GM18951 (cell line): Measurements from ENCODE around the gene DPEP2.
"Not testable (repeated sequence)": the region's sequence is repeated elsewhere in the genome, so short reads cannot be mapped to it uniquely, and the experiment has no call there.

Source experiments
- POLR2A ChIP-seq: IDR thresholded peaks from 4 replicates; pipeline ENCODE4 v1.6.1; 2011; ENCODE audit warnings: mild to moderate bottlenecking; ENCODE audit not compliant: insufficient read length, insufficient read depth; ENCODE audit errors: extremely low read depth
- in situ Hi-C: fragments of 300-500 bp; cut with MboI; formaldehyde crosslinking; loops from one replicate; pipeline ENCODE4 v1.12.0; 2022; ENCODE audit warnings: low sequenced_read_pairs, mixed read lengths, inconsistent platforms; ENCODE audit not compliant: unreplicated experiment

Gene DPEP2

DNA sequence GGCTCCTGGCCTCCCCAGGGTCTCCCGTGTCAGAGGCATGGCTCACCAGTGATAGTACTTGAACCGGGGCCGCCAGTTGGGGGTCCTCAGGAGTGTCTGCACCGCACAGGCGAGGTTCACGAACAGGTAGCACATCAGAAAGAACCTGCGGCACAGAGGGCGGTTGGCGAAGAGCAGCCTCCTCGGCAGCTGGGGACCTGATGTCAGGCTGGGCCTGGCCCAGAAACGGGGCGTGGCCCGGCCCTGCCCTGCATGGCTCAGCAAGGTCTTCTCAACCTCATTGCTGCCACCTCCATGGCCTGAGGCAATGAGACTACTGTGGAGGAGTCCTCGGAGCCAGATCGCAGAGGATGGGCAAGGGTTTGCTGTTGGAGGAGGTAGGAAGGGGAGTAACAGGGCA, 51.3 kb downstream of the DPEP2 start:
- in situ Hi-C loops: no loop called here
- no peak for TF ChIP-seq POLR2A

DNA sequence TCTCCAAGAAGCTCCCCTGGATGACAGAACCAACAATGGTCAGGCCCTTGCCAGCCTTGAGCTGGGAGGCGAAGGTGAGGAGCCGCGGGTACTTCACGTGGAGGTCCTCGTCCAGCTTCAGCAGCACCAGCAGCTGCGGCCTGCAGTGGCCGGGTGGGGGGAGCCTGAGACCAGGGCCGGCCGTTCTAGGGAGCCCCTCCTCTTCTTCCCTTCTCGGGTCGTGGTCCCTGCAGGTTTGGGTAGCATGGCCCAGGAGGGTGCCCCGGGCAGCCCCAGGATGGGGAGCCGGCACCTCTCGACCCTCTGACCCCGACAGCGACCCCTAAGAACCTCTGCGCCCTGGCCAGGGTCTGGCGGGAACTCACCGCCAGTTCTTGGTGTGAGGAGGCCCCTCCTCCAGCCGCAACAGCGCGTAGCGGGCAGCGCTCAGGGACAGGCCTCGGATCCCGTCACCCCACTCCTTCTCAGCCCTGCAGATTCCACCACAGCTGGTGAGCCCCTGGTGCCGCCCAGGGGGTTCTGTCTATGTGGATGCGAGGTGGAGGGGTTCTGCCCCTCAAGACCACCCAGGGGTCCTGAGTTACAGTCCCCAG, 52.2 kb downstream of the DPEP2 start:
- in situ Hi-C loops: no loop called here
- peak; percentile 18 for TF ChIP-seq POLR2A

DNA sequence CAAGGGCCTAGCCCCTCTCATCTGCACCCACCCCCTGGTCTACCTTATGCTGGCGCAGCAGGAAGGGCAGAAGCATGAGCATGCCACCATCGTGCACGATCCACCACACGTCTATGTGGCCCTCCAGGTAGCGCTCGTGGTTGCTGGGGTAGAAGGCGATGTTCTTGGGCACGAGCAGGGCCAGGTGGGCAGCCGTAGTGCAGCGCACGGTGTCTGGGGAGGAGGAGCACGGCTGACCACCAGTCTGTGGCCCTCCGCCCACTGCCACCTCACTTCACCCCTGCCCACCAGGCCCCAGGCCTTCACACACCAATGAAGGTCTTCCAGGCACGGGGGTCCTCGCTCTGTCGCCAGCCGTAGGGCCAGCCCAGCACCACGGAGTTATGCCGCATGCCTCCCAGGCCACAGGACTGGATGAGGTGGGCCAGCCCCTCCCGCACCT, 53.1 kb downstream of the DPEP2 start:
- in situ Hi-C loops: no loop called here

DNA sequence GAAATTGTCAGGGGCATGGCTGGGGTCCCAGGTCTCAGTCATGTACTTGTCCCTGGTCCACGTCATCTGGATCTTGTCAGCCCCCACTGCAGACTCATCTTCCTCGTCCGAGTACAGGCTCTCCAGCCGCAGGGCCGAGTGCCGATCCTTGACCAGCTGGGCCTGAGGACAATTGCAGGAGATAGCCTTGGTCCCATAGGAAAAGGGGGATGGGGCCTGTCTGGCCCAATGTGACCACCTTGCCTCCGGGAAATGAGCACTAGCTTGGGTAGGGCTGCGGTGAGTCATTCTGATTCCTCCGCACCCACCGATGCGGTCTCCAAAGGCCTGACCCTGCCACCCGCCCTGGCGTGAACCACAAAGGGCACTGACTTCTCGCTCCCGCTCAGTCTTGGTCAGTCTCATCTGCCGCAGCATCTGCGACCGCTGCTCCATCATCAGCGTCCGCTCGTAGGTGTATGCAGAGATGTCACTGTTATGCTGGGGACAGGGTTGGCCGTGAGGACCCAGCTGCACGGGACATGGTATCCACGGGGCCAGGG, 53.8 kb downstream of the DPEP2 start:
- TF ChIP-seq POLR2A: no peak

More for the DNA sequence above, 53.1 kb downstream of the DPEP2 start:
- no peak for TF ChIP-seq POLR2A

DNA sequence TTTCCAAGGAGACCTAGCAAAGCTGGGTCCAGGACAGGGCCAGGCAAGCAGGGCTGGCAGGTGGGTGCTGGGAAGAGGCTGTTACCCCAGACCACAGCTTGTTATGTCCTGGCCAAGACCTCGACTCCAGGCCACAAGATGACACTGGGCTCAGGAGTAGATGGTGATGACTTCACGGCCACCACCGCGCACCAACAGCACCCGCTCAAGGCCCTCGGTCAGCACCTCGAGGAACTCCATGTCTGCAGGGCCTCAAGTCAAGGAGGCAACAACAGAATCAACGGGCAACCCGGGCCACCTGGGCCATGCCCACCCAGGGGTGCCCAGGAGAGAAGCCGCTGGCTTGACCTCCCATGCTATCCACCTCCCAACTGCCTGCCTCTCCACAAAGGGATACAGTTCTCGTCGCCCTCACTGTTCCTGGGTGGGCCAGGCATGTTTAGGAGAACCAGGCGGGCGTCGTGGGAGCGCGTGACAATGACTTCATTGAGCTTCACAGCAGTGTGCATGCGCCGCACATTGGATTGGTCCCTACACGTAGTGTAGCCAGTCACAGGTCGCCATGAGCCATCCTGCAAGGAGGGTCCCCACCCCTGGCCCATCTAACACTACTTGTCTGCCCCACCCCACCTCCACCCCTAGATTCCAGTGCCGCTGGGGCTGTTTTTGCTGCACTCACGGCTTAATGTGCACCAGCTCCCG, 54.4 kb downstream of the DPEP2 start:
- no peak for TF ChIP-seq POLR2A
- in situ Hi-C loops: no loop called here

More for the DNA sequence above, 53.8 kb downstream of the DPEP2 start:
- in situ Hi-C loops: no loop called here

DNA sequence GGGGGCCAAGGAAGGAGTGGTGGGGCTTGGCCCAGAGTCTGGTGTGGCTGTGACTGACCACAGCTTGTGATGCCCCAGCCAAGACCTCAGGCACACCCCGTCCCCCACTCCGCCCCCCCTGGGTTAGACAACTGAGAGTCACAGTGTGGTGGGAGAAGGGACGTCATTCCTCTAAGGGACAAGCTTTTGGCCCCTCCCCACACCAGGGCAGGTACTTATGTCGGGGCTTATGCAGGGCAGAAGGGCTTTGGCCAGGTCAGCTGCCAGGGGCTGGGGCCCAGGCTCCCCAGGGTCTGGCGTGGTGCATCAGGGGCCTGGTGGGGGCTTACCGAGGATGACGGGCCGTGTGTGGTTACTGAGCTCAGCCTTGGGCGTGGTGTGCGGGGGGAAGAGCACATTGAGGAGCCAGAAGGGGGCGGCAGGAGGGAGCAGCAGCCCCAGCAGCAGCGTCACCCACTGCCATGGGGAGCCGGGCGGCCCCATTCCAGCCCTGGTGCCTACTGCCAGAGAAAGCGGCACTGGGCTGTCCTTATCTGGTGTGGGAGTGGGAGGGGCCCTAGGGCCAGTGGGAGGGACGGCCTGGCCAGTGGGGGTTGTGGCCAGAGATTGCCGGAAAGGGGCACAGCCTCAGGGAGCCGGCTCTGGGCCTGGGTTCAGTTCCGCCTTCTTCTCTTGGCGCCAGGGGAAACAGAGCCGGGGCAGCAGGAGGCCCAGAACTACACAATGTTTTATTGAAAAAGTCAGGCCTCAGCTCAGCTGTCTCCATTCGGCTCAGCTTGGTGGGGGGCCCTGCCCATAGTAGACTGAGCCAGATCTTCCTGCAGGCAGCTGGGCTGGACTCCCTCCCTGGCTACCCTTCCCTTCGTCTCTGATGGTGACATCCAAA, 55.4 kb downstream of the DPEP2 start, which contains the start of gene LCAT:
TSS of gene LCAT (minus strand) at position 502 of the 886 bp plus-strand sequence. CDS start at position 483, 19 bp downstream.
- TF ChIP-seq POLR2A: no peak
- in situ Hi-C loops: no loop called here

DNA sequence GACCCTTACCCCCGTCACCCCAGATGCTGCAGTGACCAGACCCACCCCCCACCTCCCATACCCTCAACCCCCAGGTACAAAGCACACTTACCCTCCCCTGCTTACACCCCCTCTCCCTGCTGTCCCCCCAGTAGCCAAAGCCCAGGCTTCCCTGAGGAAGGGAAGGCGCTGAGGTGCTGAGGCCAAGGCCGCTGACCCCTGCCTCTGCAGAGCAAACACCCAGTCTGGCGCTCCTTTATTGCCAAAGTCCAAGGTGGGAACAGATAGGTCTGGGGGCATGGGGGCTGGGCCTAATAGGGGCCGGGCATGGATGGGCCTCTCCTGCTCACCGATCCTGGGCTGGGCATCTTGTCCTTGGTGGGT, 56.0 kb downstream of the DPEP2 start:
- TF ChIP-seq POLR2A: no peak
- in situ Hi-C loops: no loop called here

DNA sequence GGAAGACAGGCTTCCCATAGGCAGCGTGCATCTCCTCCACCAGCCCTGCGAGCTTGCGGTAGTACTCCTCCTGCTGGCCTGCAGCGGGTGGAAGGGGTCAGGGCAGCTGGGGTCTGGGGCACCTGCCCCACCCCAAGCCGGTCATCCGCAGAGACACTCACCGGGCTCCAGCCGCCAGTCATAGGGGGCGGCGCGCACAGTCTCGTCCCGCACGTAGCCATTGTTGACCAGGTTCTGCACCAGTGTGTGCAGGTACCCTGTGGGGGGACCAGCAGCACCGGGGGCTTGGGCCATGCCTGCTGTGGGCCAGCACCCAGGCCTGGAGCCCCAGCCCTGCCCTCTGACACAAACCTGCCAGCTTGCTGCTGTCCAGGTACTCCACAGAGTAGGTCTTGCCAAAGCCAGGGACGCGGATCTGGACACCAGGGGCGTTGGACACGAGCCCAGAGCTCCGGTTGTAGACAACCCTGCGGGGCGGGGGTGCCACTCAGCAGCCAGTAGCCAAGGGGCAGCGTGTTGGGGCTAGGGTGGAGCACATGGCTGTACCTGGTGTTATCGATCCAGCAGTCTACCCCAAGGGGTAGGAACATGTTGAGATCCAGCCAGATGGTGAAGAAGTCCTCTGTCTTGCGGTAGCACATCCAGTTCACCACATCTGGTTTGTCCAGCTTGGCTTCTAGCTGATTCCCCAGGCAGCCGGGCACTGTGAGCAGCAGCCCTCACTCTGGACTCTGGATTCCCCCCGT, 56.6 kb downstream of the DPEP2 start:
- in situ Hi-C loops: no loop called here
- TF ChIP-seq POLR2A: no peak

DNA sequence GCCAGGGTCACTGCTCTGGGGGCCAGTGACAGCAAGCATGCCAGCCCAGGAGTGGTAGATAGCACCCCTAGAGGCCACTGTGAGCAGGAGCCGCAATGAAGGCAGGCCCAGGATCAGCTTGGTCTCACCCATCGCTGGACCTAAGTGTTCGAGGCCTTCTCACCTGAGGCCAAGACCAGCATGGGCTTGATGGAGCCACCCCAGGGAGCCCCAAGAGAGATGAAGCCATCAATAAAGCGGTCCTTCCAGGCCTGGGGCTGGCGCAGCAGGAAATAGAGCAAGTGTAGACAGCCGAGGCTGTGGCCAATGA, 57.1 kb downstream of the DPEP2 start:
- in situ Hi-C loops: no loop called here
- no peak for TF ChIP-seq POLR2A

DNA sequence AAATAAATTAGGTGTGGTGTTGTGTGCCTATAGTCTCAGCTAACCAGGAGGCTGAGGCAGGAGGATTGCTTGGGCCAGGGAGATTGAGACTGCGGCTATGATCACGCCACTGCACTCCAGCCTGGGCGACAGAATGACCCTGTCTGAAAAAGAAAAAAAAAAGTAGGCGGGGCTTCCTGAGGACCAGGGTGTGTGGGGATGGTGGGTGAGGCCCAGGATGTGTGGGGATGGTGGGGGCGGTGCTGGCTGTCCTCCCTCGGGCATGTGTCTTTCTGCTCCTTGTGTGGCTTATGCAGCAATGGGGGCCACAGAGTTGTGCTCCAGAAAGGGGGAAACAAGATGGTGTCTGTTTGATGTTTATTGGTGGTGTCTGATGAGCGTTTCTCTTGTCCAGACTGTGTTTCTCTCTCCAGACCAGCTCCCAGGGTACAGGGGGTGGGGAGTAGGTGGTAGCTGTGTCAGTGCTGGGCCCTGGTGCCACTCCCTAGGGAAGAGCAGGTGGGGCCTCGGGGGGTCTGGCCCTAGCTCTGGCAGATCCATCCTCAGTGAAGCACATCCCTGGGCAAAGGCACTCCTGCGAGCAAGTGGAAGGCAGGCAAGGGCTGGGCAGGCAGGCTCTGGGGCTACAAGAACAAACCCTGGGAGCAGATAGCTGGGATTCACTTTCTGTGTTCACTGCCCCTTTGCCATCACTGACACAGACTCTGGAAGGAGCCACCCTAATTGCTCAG, 57.6 kb downstream of the DPEP2 start:
- in situ Hi-C loops: no loop called here
- no peak for TF ChIP-seq POLR2A

DNA sequence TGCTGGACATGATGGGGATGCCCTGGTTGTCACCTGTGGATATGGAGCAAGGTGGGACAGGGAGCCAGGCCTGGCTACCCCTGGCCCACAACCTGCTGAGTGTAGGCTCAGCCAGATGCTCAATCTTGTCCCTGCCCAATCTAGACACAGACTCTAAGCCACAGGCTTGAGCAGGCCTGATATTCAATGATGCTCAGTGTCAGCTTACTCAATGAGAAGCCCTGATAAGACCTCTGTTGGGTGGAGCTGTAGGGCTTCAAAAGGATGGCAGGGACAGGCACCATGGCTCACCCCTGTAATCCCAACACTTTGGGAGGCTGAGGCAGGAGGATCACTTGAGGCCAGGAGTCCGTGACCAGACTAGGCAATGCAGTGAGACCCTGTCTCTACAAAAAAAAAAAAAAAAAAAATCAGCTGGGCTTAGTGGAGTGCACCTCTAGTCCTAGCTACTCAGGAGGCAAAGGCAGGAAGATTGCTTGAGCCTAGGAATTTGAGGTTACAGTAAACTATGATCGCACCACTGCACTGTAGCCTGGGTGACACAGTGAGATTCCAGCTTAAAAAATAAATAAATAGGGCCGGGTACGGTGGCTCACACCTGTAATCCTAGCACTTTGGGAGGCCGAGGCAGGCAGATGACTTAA, 58.7 kb downstream of the DPEP2 start:
- in situ Hi-C loops: no loop called here
- no peak for TF ChIP-seq POLR2A

DNA sequence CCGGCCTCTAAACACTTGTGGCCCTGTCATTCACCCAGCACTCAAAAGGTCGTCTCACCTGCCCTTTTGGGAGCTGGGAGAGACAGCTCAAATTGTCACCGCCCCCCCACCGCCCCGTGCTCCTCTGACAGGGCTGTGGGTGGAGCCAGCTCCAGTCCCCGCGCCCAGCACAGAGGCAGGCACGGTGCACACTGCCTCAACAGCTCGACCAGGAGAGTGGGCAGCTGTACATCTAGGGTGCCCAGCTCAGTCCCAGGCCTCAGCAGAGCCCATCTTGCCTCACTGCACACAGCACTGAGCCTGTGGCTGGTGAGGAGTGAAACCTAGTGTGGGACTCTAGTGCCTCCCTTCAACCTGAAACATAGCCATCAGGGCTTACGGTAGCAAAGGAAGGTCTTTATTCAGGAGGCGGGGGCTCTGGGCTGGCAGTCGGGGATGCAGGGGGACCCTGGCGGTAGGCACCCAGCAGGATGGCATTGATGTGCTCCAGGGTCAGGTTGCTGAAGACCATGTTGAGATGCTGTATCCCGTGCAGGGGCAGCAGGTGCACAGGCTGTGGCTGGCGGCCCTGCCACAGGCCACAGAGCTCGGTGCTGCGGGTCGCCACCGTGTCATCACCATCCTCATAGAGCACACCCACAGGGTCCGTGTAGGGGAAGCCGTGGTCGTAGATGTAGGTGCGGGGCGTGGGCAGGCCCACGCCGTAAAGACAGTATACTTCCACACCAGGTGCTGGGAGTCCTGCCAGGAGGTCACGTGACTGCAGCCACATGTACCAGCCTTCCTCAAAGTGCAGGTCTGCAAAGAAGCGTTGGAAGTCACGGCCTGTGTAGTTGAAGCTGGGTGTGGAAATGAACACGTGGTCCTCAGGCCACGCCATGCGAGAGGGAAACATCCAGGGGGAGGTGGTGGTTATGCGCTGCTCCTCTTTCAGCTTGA, 59.5 kb downstream of the DPEP2 start:
- TF ChIP-seq POLR2A: peak; percentile 6
- in situ Hi-C loops: no loop called here

DNA sequence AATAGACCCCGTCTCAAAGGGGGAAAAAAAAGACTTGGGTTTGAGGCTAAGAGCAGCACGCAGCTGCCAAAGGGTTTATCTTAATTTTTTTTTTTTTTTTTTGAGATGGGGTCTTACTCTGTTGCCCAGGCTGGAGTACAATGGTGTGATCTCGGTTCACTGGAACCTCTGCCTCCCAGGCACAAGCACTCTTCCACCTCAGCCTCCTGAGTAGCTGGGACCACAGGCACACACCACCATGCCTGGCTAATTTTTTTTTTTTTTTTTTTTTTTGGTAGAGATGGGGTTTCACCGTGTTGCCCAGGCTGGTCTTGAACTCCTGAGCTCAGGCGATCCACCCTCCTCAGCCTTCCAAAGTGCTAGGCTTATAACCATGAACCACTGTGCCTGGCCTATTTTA, 61.6 kb downstream of the DPEP2 start:
- in situ Hi-C loops: not testable (repeated sequence)
